Lower leg skin (tissue), 4 donors: ENCODE measurements around the gene TRANK1. TPM values are rescaled to one million over a fixed set of nuclear protein-coding genes. Genes with fewer than 3 reads are reported as not detected.
"Not testable (repeated sequence)": the region's sequence is repeated elsewhere in the genome, so short reads cannot be mapped to it uniquely, and the experiment has no call there.

Experiments
- DNase-seq, 2 donors: peaks; one replicate each; pipeline ENCODE4 v3.0.0-alpha.2; 2019; ENCODE audit warnings: low spot score in 2 of 2
- H3K4me3 ChIP-seq: fragments of 200-600 bp; sonication (generic); 2 replicates; pipeline ENCODE4 v1.5.1; 2017; ENCODE audit warnings: mild to moderate bottlenecking, low read depth; ENCODE audit not compliant: poor library complexity, severe bottlenecking
- CTCF ChIP-seq, 3 donors: fragments of 450-650 bp; IDR thresholded peaks; one replicate each; pipeline ENCODE4 v1.5.1; 2016; ENCODE audit warnings: antibody characterized with exemption in 3 of 3, mild to moderate bottlenecking in 3 of 3, moderate library complexity in 2 of 3
- POLR2A ChIP-seq, 2 donors: fragments of 450-650 bp; IDR thresholded peaks; one replicate each; pipeline ENCODE4 v1.6.1; 2016 to 2017; ENCODE audit warnings: antibody characterized with exemption in 2 of 2, mild to moderate bottlenecking in 1 of 2, moderate library complexity in 1 of 2
- WGBS, 2 donors: methylation state at CpG; one replicate each; pipeline ENCODE4 v1.1.5; 2018; 5-methylcytosine and 5-hydroxymethylcytosine counted together
- intact Hi-C: fragments of 100-400 bp; cut with DNase I; formaldehyde crosslinking; loops from one replicate; pipeline ENCODE4 v1.15.0; 2023; ENCODE audit warnings: low total_unique reads
- total RNA-seq, 4 donors: library from RNA; depleted of rRNA; stranded (reverse); fragments of >200 nt; gene quantifications; one replicate each; pipeline ENCODE4 v1.1.0, GENCODE V29; 2016

TRANK1 gene
- total RNA-seq, 4 donors from 2014 or later, result 2.6 to 5.1 (median 3.3) TPM

- TF ChIP-seq CTCF (IDR thresholded peaks at IDR 0.05) (no peak), POLR2A (IDR thresholded peaks at IDR 0.05) (no peak)
- peak in 1 of 2 donors; percentile 64 for DNase-seq
- 94 to 100% methylated on average over 2 of the region's 2 CpGs for WGBS, 2 donors
- H3K4me3 ChIP-seq, result no peak overlapping the region
- intact Hi-C loops, result no loop called here
Observed at GRCh38 chr3:36941162-36941561, 3.7 kb downstream of the TRANK1 start.

DNA sequence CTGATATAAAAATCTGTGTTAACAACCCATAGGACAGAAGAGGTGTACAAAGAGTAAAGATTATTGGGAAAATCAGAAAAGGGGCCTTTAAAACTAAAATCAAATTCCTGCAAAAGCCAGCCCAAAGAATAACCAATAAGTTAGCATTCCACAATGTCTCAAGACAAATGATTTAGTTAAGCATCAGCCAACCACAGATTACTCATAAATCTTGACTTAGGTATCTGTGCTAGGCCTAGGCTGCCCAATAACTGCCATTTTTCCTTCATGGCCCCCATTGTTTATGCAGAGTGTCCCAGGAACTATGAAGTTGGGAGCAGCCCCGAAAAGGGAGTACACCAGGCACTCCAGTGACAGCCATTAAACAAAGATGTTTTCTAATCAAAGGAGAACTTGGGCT is 7.4 kb downstream of the TRANK1 start:
- TF ChIP-seq POLR2A (IDR thresholded peaks at IDR 0.05), result no peak
- no peak for TF ChIP-seq CTCF (IDR thresholded peaks at IDR 0.05)
- H3K4me3 ChIP-seq, result no peak overlapping the region
- WGBS, 2 donors, result 90 to 92% methylated on average over 1 of the region's 1 CpG
- intact Hi-C loops, result no loop called here
- no peak for DNase-seq

- peak in 1 of 2 donors; percentile 46 for DNase-seq
- no peak for TF ChIP-seq POLR2A (IDR thresholded peaks at IDR 0.05)
- TF ChIP-seq CTCF (IDR thresholded peaks at IDR 0.05), result no peak
- intact Hi-C loops, result no loop called here
- H3K4me3 ChIP-seq, result no peak overlapping the region
Observed at GRCh38 chr3:36933540-36934296, 11.1 kb downstream of the TRANK1 start.

GRCh38 chr3:36931424-36931823 is 13.4 kb downstream of the TRANK1 start:
- peak in 1 of 2 donors; percentile 9 for DNase-seq
- intact Hi-C loops, H3K4me3 ChIP-seq: not testable (repeated sequence)
- 93 to 97% methylated on average over 1 of the region's 1 CpG for WGBS, 2 donors

DNA sequence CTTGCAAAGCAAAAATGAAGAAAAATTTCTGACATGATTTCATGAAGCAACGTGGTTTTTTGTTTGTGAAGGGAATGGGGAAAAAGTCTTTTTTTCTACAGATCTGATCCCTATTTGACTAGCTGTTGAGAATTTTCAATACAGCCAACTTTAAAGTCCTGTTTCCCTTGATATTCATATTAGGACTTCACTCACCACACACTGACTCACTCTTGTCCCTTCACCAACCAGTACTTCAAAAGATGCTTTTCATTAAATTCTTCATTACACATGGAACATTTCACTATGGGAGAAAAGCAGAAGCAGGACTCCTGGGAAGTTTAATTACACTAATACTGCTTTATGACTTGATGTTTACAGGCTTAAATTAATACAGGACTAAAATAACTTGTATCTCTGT is 16.6 kb downstream of the TRANK1 start:
- TF ChIP-seq POLR2A (IDR thresholded peaks at IDR 0.05), result no peak
- no peak for TF ChIP-seq CTCF (IDR thresholded peaks at IDR 0.05)
- intact Hi-C loops, result no loop called here
- WGBS, 2 donors, result 95 to 98% methylated on average over 1 of the region's 1 CpG

GRCh38 chr3:36926292-36926897 is 18.5 kb downstream of the TRANK1 start:
- intact Hi-C loops, result no loop called here
- TF ChIP-seq POLR2A (IDR thresholded peaks at IDR 0.05) (no peak), CTCF (IDR thresholded peaks at IDR 0.05) (no peak)
- 78 to 82% methylated on average over 6 of the region's 6 CpGs for WGBS, 2 donors
- H3K4me3 ChIP-seq, result no peak overlapping the region
- DNase-seq, result peak in 1 of 2 donors; percentile 26

More for the DNA sequence above, 16.6 kb downstream of the TRANK1 start:
- H3K4me3 ChIP-seq, result no peak overlapping the region
- DNase-seq, result no peak
